ENCODE data around the gene WHRN. TPM values are rescaled to one million over a fixed set of nuclear protein-coding genes. Genes with fewer than 3 reads are reported as not detected.

Gene WHRN
- total and polyA plus RNA-seq, 2 experiments from 2014 or later: 8.3 to 8.9 TPM

GRCh38 chr9:114416290-114416689, 89.0 kb downstream of the WHRN start:
- Histone ChIP-seq H3K79me2 (replicated peaks; ENCODE audit: insufficient read depth) (no peaks in the 10 kb centered on the region), H3K4me3 (no peak overlapping the region), H3K27ac (ENCODE audit: low read depth) (no peak overlapping the region), H4K20me1 (replicated peaks; ENCODE audit: insufficient read depth) (no peaks in the 10 kb centered on the region), H3F3A (replicated peaks; ENCODE audit: low read depth) (no peaks in the 10 kb centered on the region), H3K4me1 (ENCODE audit: insufficient read depth) (0 out of 2 replicates have a peak, but pooled peaks cover 8% of the 10 kb centered on the region), H3K4me2 (no peak overlapping the region), H2AFZ (no peak overlapping the region), H3K36me3 (ENCODE audit: insufficient read depth) (no peaks in the 10 kb centered on the region), H3K9me2 (ENCODE audit: insufficient read depth) (no peaks in the 10 kb centered on the region), H3K27me3 (ENCODE audit: insufficient read depth) (no peaks in the 10 kb centered on the region)
- Mint-ChIP-seq H3K4me3 (no peak overlapping the region), H3K4me1 (peaks cover 21% of the 10 kb centered on the region), H3K27ac (no peak overlapping the region), H3K27me3 (ENCODE audit: insufficient read depth, low read depth, poor library complexity) (peaks cover 13% of the 10 kb centered on the region), H3K9me3 (no peaks in the 10 kb centered on the region), H3K36me3 (ENCODE audit: low read depth) (no peaks in the 10 kb centered on the region; the same call in 2 of the 3 replicates)
- ATAC-seq (no peak), DNase-seq (ENCODE audit: low spot score) (no peak)
- TF ChIP-seq NANOG (IDR thresholded peaks at IDR 0.05; ENCODE audit: borderline replicate concordance): no peak
- TF ChIP-seq CREB1 (CRISPR knock-in tag; IDR thresholded peaks at IDR 0.05; ENCODE audit: low read depth): no peak
- TF ChIP-seq, protein P1, sequence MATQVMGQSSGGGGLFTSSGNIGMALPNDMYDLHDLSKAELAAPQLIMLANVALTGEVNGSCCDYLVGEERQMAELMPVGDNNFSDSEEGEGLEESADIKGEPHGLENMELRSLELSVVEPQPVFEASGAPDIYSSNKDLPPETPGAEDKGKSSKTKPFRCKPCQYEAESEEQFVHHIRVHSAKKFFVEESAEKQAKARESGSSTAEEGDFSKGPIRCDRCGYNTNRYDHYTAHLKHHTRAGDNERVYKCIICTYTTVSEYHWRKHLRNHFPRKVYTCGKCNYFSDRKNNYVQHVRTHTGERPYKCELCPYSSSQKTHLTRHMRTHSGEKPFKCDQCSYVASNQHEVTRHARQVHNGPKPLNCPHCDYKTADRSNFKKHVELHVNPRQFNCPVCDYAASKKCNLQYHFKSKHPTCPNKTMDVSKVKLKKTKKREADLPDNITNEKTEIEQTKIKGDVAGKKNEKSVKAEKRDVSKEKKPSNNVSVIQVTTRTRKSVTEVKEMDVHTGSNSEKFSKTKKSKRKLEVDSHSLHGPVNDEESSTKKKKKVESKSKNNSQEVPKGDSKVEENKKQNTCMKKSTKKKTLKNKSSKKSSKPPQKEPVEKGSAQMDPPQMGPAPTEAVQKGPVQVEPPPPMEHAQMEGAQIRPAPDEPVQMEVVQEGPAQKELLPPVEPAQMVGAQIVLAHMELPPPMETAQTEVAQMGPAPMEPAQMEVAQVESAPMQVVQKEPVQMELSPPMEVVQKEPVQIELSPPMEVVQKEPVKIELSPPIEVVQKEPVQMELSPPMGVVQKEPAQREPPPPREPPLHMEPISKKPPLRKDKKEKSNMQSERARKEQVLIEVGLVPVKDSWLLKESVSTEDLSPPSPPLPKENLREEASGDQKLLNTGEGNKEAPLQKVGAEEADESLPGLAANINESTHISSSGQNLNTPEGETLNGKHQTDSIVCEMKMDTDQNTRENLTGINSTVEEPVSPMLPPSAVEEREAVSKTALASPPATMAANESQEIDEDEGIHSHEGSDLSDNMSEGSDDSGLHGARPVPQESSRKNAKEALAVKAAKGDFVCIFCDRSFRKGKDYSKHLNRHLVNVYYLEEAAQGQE (IDR thresholded peaks at IDR 0.05; ENCODE audit: unreplicated experiment): no peak
- TF ChIP-seq, protein P2, sequence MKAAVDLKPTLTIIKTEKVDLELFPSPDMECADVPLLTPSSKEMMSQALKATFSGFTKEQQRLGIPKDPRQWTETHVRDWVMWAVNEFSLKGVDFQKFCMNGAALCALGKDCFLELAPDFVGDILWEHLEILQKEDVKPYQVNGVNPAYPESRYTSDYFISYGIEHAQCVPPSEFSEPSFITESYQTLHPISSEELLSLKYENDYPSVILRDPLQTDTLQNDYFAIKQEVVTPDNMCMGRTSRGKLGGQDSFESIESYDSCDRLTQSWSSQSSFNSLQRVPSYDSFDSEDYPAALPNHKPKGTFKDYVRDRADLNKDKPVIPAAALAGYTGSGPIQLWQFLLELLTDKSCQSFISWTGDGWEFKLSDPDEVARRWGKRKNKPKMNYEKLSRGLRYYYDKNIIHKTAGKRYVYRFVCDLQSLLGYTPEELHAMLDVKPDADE (IDR thresholded peaks at IDR 0.05): no peak
- TF ChIP-seq JUNB (IDR thresholded peaks at IDR 0.05; ENCODE audit: unreplicated experiment): no peak
- TF ChIP-seq ZNF331 (CRISPR knock-in tag; IDR thresholded peaks at IDR 0.05; ENCODE audit: low read depth): no peak
- TF ChIP-seq, protein P3, sequence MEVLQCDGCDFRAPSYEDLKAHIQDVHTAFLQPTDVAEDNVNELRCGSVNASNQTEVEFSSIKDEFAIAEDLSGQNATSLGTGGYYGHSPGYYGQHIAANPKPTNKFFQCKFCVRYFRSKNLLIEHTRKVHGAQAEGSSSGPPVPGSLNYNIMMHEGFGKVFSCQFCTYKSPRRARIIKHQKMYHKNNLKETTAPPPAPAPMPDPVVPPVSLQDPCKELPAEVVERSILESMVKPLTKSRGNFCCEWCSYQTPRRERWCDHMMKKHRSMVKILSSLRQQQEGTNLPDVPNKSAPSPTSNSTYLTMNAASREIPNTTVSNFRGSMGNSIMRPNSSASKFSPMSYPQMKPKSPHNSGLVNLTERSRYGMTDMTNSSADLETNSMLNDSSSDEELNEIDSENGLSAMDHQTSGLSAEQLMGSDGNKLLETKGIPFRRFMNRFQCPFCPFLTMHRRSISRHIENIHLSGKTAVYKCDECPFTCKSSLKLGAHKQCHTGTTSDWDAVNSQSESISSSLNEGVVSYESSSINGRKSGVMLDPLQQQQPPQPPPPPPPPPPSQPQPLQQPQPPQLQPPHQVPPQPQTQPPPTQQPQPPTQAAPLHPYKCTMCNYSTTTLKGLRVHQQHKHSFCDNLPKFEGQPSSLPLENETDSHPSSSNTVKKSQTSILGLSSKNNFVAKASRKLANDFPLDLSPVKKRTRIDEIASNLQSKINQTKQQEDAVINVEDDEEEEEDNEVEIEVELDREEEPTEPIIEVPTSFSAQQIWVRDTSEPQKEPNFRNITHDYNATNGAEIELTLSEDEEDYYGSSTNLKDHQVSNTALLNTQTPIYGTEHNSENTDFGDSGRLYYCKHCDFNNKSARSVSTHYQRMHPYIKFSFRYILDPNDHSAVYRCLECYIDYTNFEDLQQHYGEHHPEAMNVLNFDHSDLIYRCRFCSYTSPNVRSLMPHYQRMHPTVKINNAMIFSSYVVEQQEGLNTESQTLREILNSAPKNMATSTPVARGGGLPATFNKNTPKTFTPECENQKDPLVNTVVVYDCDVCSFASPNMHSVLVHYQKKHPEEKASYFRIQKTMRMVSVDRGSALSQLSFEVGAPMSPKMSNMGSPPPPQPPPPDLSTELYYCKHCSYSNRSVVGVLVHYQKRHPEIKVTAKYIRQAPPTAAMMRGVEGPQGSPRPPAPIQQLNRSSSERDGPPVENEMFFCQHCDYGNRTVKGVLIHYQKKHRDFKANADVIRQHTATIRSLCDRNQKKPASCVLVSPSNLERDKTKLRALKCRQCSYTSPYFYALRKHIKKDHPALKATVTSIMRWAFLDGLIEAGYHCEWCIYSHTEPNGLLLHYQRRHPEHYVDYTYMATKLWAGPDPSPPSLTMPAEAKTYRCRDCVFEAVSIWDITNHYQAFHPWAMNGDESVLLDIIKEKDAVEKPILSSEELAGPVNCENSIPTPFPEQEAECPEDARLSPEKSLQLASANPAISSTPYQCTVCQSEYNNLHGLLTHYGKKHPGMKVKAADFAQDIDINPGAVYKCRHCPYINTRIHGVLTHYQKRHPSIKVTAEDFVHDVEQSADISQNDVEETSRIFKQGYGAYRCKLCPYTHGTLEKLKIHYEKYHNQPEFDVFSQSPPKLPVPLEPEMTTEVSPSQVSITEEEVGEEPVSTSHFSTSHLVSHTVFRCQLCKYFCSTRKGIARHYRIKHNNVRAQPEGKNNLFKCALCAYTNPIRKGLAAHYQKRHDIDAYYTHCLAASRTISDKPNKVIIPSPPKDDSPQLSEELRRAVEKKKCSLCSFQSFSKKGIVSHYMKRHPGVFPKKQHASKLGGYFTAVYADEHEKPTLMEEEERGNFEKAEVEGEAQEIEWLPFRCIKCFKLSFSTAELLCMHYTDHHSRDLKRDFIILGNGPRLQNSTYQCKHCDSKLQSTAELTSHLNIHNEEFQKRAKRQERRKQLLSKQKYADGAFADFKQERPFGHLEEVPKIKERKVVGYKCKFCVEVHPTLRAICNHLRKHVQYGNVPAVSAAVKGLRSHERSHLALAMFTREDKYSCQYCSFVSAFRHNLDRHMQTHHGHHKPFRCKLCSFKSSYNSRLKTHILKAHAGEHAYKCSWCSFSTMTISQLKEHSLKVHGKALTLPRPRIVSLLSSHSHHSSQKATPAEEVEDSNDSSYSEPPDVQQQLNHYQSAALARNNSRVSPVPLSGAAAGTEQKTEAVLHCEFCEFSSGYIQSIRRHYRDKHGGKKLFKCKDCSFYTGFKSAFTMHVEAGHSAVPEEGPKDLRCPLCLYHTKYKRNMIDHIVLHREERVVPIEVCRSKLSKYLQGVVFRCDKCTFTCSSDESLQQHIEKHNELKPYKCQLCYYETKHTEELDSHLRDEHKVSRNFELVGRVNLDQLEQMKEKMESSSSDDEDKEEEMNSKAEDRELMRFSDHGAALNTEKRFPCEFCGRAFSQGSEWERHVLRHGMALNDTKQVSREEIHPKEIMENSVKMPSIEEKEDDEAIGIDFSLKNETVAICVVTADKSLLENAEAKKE (CRISPR knock-in tag; IDR thresholded peaks at IDR 0.05): no peak
- no peak for TF ChIP-seq ZNF114 (CRISPR knock-in tag; IDR thresholded peaks at IDR 0.05)

Data from GM23338 (cell line).